Stimulated activated naive CD4-positive, alpha-beta T cell treated with Interleukin-2 at 50 U/mL for 16 hours (primary cell): Measurements from ENCODE around the gene CD300H.

Experiments used
- DNase-seq: peaks from one replicate; lab custom pipeline; 2025; lab: John Stamatoyannopoulos, UW

Gene CD300H

GRCh38 chr17:74549343-74549742 lies 18.0 kb downstream of the CD300H start:
- no peak for DNase-seq

GRCh38 chr17:74547736-74548135 lies 19.6 kb downstream of the CD300H start:
- no peak for DNase-seq

GRCh38 chr17:74547264-74547663 lies 20.0 kb downstream of the CD300H start:
- DNase-seq: no peak

- no peak for DNase-seq
Observed at GRCh38 chr17:74546586-74546985, 20.7 kb downstream of the CD300H start.

GRCh38 chr17:74545843-74546230 lies 21.5 kb downstream of the CD300H start, which contains the start of gene CD300C:
TSS of gene CD300C (minus strand) at chr17:74546115. CDS start at chr17:74545782, 333 bp downstream.
- DNase-seq: no peak

- DNase-seq: no peak
Observed at GRCh38 chr17:74544991-74545842, 22.1 kb downstream of the CD300H start.

- no peak for DNase-seq
Observed at GRCh38 chr17:74543891-74544760, 23.2 kb downstream of the CD300H start.

GRCh38 chr17:74543406-74543805 lies 23.9 kb downstream of the CD300H start:
- no peak for DNase-seq

- DNase-seq: no peak
Observed at GRCh38 chr17:74542727-74543383, 24.5 kb downstream of the CD300H start.

GRCh38 chr17:74542166-74542565 lies 25.1 kb downstream of the CD300H start:
- DNase-seq: no peak

- DNase-seq: no peak
Observed at GRCh38 chr17:74541176-74542111, 25.9 kb downstream of the CD300H start.

- no peak for DNase-seq
Observed at GRCh38 chr17:74539281-74539820, 28.0 kb downstream of the CD300H start.

GRCh38 chr17:74536890-74537289 lies 30.4 kb downstream of the CD300H start:
- no peak for DNase-seq

- DNase-seq: no peak
Observed at GRCh38 chr17:74532115-74532514, 35.2 kb downstream of the CD300H start.

GRCh38 chr17:74531231-74531761 lies 36.0 kb downstream of the CD300H start, which contains the start of gene CD300LB:
TSS of gene CD300LB (minus strand) at chr17:74531475. CDS start at chr17:74531350, 125 bp downstream.
- DNase-seq: no peak

- no peak for DNase-seq
Observed at GRCh38 chr17:74530831-74531150, 36.5 kb downstream of the CD300H start.

- DNase-seq: no peak
Observed at GRCh38 chr17:74529243-74529642, 38.1 kb downstream of the CD300H start.

GRCh38 chr17:74528491-74529199 lies 38.7 kb downstream of the CD300H start:
- DNase-seq: no peak

- DNase-seq: no peak
Observed at GRCh38 chr17:74527756-74528155, 39.6 kb downstream of the CD300H start.

GRCh38 chr17:74527081-74527480 lies 40.2 kb downstream of the CD300H start:
- DNase-seq: no peak
